Fibroblast of pulmonary artery (primary cell): ENCODE measurements around the gene ESRP2.

Experiments used
- DNase-seq: peaks from one replicate; pipeline ENCODE4 v3.0.0-alpha.2; 2010; ENCODE audit warnings: low read depth
- H3K4me3 ChIP-seq: replicated peaks from 2 replicates; pipeline ENCODE4 v1.5.1; 2011; ENCODE audit warnings: low read depth, mild to moderate bottlenecking, control low read depth, low read length, moderate library complexity
- CTCF ChIP-seq: IDR thresholded peaks from 2 replicates; pipeline ENCODE4 v1.5.1; 2011; ENCODE audit warnings: mild to moderate bottlenecking, control low read depth, low read length, inconsistent platforms; ENCODE audit errors: missing control alignments

ESRP2 gene

GRCh38 chr16:68223072-68223471, 12.9 kb downstream of the ESRP2 start:
- no peak for DNase-seq

GRCh38 chr16:68219725-68220351, 16.1 kb downstream of the ESRP2 start:
- no peak overlapping the region for H3K4me3 ChIP-seq
- DNase-seq = no peak
- no peak for TF ChIP-seq CTCF

More at GRCh38 chr16:68223072-68223471, 12.9 kb downstream of the ESRP2 start:
- no peak for TF ChIP-seq CTCF
- no peak overlapping the region for H3K4me3 ChIP-seq

GRCh38 chr16:68217506-68217905, 18.4 kb downstream of the ESRP2 start:
- no peak for TF ChIP-seq CTCF
- no peak for DNase-seq

GRCh38 chr16:68216240-68216639, 19.7 kb downstream of the ESRP2 start:
- TF ChIP-seq CTCF = no peak
- no peak for DNase-seq
- H3K4me3 ChIP-seq = no peak overlapping the region

More at GRCh38 chr16:68217506-68217905, 18.4 kb downstream of the ESRP2 start:
- H3K4me3 ChIP-seq = no peak overlapping the region

- TF ChIP-seq CTCF = no peak
- H3K4me3 ChIP-seq = no peak overlapping the region
- DNase-seq = no peak
These were observed 20.6 kb downstream of the ESRP2 start for GRCh38 chr16:68215302-68215701.

GRCh38 chr16:68214726-68215125, 21.2 kb downstream of the ESRP2 start:
- TF ChIP-seq CTCF = no peak
- DNase-seq = no peak

GRCh38 chr16:68206245-68206644, 29.7 kb downstream of the ESRP2 start:
- no peak for DNase-seq
- no peak overlapping the region for H3K4me3 ChIP-seq
- no peak for TF ChIP-seq CTCF

More at GRCh38 chr16:68214726-68215125, 21.2 kb downstream of the ESRP2 start:
- H3K4me3 ChIP-seq = no peak overlapping the region
